Activated CD4-positive, alpha-beta T cell treated with anti-CD3 and anti-CD28 coated beads, Interleukin-2, amount 10 ng/mL, durations not matched to agents 24 days and 14 days (primary cell): ENCODE results near the gene UQCRH. TPM values are rescaled to one million over a fixed set of nuclear protein-coding genes. Genes with fewer than 3 reads are reported as not detected.
"Not testable (repeated sequence)": the region's sequence is repeated elsewhere in the genome, so short reads cannot be mapped to it uniquely, and the experiment has no call there.

Source experiments
- DNase-seq: peaks from one replicate; pipeline ENCODE4 v3.0.0; 2022
- H3K27ac Mint-ChIP-seq: one replicate; pipeline ENCODE4 v1.8.0; 2022; ENCODE audit warnings: mild to moderate bottlenecking, mixed read lengths
- H3K27me3 Mint-ChIP-seq: one replicate; pipeline ENCODE4 v1.8.0; 2022; ENCODE audit warnings: mixed read lengths
- H3K36me3 Mint-ChIP-seq: one replicate; pipeline ENCODE4 v1.8.0; 2022; ENCODE audit warnings: low read depth, mild to moderate bottlenecking, mixed read lengths
- H3K4me1 Mint-ChIP-seq: one replicate; pipeline ENCODE4 v1.8.0; 2021; ENCODE audit warnings: mixed read lengths
- H3K4me3 Mint-ChIP-seq: one replicate; pipeline ENCODE4 v1.8.0; 2022; ENCODE audit warnings: mild to moderate bottlenecking, moderate library complexity, mixed read lengths
- H3K9me3 Mint-ChIP-seq: one replicate; pipeline ENCODE4 v1.8.0; 2021; ENCODE audit warnings: mixed read lengths
- intact Hi-C: fragments of 100-400 bp; cut with micrococcal nuclease; formaldehyde crosslinking; loops from one replicate; pipeline ENCODE4 v1.15.1; 2023
- total RNA-seq: library from RNA; stranded (reverse); gene quantifications from 2 replicates; pipeline ENCODE4 v1.2.3, GENCODE V29; 2022

The UQCRH gene
- total RNA-seq, 1 donor from 2014 or later = 283 TPM

DNA sequence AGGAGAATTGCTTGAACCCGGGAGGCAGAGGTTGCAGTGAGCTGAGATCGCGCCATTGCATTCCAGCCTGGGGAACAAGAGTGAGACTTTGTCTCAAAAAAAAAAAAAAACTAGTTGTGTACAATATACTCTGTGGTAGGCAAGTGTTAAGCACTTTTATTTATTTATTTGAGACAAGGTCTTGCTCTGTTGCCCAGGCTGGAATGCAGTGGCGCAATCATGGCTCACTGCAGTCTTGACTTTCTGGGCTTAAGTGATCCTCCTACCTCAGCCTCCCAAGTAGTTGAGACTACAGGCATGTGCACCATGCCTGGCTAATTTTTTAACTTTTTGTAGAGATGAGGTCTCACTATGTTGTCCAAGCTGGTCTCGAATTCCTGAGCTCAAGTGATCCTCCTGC, 52.4 kb downstream of the UQCRH start:
- H3K27ac Mint-ChIP-seq, H3K9me3 Mint-ChIP-seq, DNase-seq, H3K27me3 Mint-ChIP-seq, H3K4me1 Mint-ChIP-seq, intact Hi-C loops, H3K4me3 Mint-ChIP-seq: not testable (repeated sequence)
- H3K36me3 Mint-ChIP-seq = peaks cover 42% of the 10 kb centered on the region

DNA sequence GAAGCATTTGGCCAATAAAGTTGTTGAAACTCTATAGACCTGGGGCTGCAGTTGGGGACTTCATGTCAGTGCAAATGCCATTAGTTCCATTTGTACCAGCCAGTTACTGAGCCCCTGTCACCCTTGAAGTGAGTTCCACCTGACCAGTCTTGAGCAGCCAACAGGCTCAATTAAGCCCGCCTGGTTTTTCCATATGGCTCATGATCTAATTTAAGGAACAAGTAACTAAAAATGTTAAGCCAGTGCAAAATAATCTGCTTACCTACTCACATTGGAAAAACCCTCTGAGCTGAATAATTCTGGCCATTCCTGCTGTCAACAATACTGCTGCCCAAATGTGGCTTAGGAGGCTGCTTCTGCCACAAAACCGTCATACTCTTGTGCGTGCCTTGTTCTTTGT, 58.7 kb downstream of the UQCRH start:
- intact Hi-C loops = no loop called here
- no peak overlapping the region for H3K4me3 Mint-ChIP-seq
- H3K4me1 Mint-ChIP-seq = no peaks in the 10 kb centered on the region
- H3K36me3 Mint-ChIP-seq = peaks cover 43% of the 10 kb centered on the region
- H3K27ac Mint-ChIP-seq = no peak overlapping the region
- no peaks in the 10 kb centered on the region for H3K27me3 Mint-ChIP-seq
- no peaks in the 10 kb centered on the region for H3K9me3 Mint-ChIP-seq
- no peak for DNase-seq

DNA sequence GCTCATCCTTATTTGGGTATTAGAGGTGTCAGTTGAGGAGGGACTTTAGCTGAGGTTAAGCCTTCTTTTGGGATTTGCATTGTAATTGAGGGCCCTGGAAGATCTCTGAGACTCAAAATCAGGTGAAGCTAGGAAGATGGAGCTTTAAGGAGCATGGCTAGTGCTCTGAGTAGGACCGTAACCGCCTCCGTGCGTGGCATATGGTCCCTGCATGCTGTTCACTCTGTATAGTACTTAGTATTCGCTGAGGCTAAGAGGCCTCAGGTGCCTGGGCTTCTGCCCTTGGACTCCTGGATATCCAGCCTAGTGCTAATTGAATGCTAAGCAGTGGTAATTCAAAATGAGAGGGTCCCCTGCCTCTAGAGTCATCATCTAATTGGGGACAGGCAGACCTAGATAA, 59.6 kb downstream of the UQCRH start:
- H3K36me3 Mint-ChIP-seq = peaks cover 43% of the 10 kb centered on the region
- H3K4me3 Mint-ChIP-seq = no peak overlapping the region
- no peaks in the 10 kb centered on the region for H3K4me1 Mint-ChIP-seq
- H3K27me3 Mint-ChIP-seq = no peaks in the 10 kb centered on the region
- H3K9me3 Mint-ChIP-seq = no peaks in the 10 kb centered on the region
- no peak overlapping the region for H3K27ac Mint-ChIP-seq
- intact Hi-C loops = no loop called here
- DNase-seq = no peak

DNA sequence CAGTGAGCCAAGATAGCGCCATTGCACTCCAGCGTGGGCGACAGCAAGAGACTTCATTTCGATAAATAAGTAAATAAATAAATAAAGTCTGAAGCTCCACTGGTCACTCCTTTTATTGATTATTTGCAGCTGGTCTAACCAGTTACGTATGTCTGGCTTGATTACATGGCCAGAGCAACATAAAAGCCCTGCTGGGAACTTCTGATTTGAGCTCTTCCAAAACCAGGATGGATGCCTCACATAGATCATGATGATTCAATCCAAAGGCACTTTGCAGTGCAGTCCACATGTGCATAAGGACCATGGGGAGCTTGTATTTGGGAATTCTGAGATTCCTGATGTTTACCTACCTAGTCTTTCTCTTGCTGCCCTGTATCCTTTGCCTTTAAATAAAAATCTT, 61.1 kb downstream of the UQCRH start:
- peaks cover 46% of the 10 kb centered on the region for H3K36me3 Mint-ChIP-seq
- no peaks in the 10 kb centered on the region for H3K27me3 Mint-ChIP-seq

DNA sequence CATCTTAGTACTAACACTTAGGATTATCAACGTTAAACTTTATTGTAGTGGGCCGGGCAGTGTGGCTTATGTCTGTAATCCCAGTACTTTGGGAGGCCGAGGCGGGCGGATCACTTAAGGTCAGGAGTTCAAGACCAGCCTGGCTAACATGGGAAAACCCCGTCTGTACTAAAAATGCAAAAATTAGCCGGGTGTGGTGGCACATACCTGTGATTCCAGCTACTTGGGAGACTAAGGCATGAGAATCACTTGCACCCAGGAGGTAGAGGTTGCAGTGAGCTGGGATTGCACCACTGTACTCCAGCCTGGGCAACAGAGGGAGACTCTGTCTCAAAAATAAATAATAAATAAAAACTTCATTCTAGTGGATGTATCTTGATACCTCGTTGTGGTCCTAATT, 62.3 kb downstream of the UQCRH start:
- H3K9me3 Mint-ChIP-seq, DNase-seq, H3K27ac Mint-ChIP-seq, H3K4me3 Mint-ChIP-seq, H3K27me3 Mint-ChIP-seq, intact Hi-C loops, H3K4me1 Mint-ChIP-seq: not testable (repeated sequence)
- H3K36me3 Mint-ChIP-seq = peaks cover 44% of the 10 kb centered on the region

More for the DNA sequence above, 61.1 kb downstream of the UQCRH start:
- H3K4me3 Mint-ChIP-seq = no peak overlapping the region
- no peak overlapping the region for H3K27ac Mint-ChIP-seq
- intact Hi-C loops = no loop called here
- no peaks in the 10 kb centered on the region for H3K4me1 Mint-ChIP-seq
- no peaks in the 10 kb centered on the region for H3K9me3 Mint-ChIP-seq
- no peak for DNase-seq

Other genes with a start within 250 kb of the UQCRH start
- 2.4 and 3.2 TPM in 2 replicates for gene PIK3R3, start 171.1 kb upstream of the UQCRH start, total RNA-seq
- gene TSPAN1, start 128.6 kb upstream of the UQCRH start, total RNA-seq = not detected in 2 replicates
- not detected in 2 replicates for gene P3R3URF, start 127.2 kb upstream of the UQCRH start, total RNA-seq
- gene POMGNT1, start 105.3 kb upstream of the UQCRH start, total RNA-seq = 75.1 and 83.0 TPM in 2 replicates
- gene LURAP1, start 100.4 kb upstream of the UQCRH start, total RNA-seq = 0.12 and 0.21 TPM in 2 replicates
- 55.5 and 59.6 TPM in 2 replicates for gene RAD54L, start 55.9 kb upstream of the UQCRH start, total RNA-seq
- 63.1 and 64.6 TPM in 2 replicates for gene LRRC41, start 82 bp upstream of the UQCRH start, total RNA-seq
- 40.4 and 46.5 TPM in 2 replicates for gene NSUN4, start 37.1 kb downstream of the UQCRH start, total RNA-seq
- gene FAAH, start 90.6 kb downstream of the UQCRH start, total RNA-seq = 4.6 and 6.8 TPM in 2 replicates
- gene DMBX1, start 186.1 kb downstream of the UQCRH start, total RNA-seq = 0.07 TPM in 1 of 2 replicates, not detected in the other
- gene KNCN, start 247.9 kb downstream of the UQCRH start, total RNA-seq = not detected in 2 replicates